Measurements from ENCODE around the gene PUM2. TPM values are rescaled to one million over a fixed set of nuclear protein-coding genes. Genes with fewer than 3 reads are reported as not detected.

Gene PUM2
- polyA plus RNA-seq, 1 donor from 2014 or later = 14.6 TPM

GRCh38 chr2:20218331-20219320, 132.0 kb downstream of the PUM2 start:
- H3K9me3 Mint-ChIP-seq = no peaks in the 10 kb centered on the region
- H3K27me3 Mint-ChIP-seq = peaks cover 21% of the 10 kb centered on the region
- H3K4me1 Mint-ChIP-seq = peaks cover 0 to 4% (median 0%) of the 10 kb centered on the region in 3 donors
- peak overlapping the region in 1 of 4 donors; percentile 1 for H3K4me3 Mint-ChIP-seq
- no peaks in the 10 kb centered on the region for H3K36me3 Mint-ChIP-seq
- peak overlapping the region in 1 of 3 donors; percentile 41 for H3K27ac Mint-ChIP-seq

GRCh38 chr2:20217041-20217970, 133.3 kb downstream of the PUM2 start:
- Mint-ChIP-seq H3K4me3 (no peak overlapping the region), H3K36me3 (no peaks in the 10 kb centered on the region), H3K27ac (no peak overlapping the region), H3K4me1 (peaks cover 0 to 4% (median 0%) of the 10 kb centered on the region in 3 donors), H3K9me3 (no peaks in the 10 kb centered on the region), H3K27me3 (peaks cover 13% of the 10 kb centered on the region)

- Mint-ChIP-seq H3K36me3 (no peaks in the 10 kb centered on the region), H3K27ac (peak overlapping the region in 1 of 3 donors; percentile 19), H3K4me1 (no peaks in the 10 kb centered on the region), H3K9me3 (no peaks in the 10 kb centered on the region), H3K27me3 (peaks cover 8% of the 10 kb centered on the region), H3K4me3 (no peak overlapping the region)
These were observed 134.3 kb downstream of the PUM2 start for GRCh38 chr2:20216130-20217025.

- Mint-ChIP-seq H3K9me3 (no peaks in the 10 kb centered on the region), H3K4me1 (no peaks in the 10 kb centered on the region), H3K4me3 (no peak overlapping the region), H3K27me3 (peaks cover 6% of the 10 kb centered on the region), H3K36me3 (no peaks in the 10 kb centered on the region), H3K27ac (no peak overlapping the region)
These were observed 135.2 kb downstream of the PUM2 start for GRCh38 chr2:20215183-20216040.

GRCh38 chr2:20214566-20215182, 136.0 kb downstream of the PUM2 start:
- Mint-ChIP-seq H3K9me3 (no peaks in the 10 kb centered on the region), H3K27ac (no peak overlapping the region), H3K4me1 (no peaks in the 10 kb centered on the region), H3K36me3 (no peaks in the 10 kb centered on the region), H3K27me3 (peaks cover 4% of the 10 kb centered on the region), H3K4me3 (no peak overlapping the region)

- Mint-ChIP-seq H3K4me1 (peaks cover 0 to 2% (median 0%) of the 10 kb centered on the region in 3 donors), H3K27me3 (peaks cover 4% of the 10 kb centered on the region), H3K4me3 (no peak overlapping the region), H3K9me3 (no peaks in the 10 kb centered on the region), H3K27ac (no peak overlapping the region), H3K36me3 (no peaks in the 10 kb centered on the region)
These were observed 136.7 kb downstream of the PUM2 start for GRCh38 chr2:20213651-20214565.

GRCh38 chr2:20212871-20213503, 137.7 kb downstream of the PUM2 start:
- Mint-ChIP-seq H3K36me3 (no peaks in the 10 kb centered on the region), H3K27me3 (peaks cover 4% of the 10 kb centered on the region), H3K4me3 (no peak overlapping the region), H3K9me3 (no peaks in the 10 kb centered on the region), H3K4me1 (peaks cover 0 to 2% (median 0%) of the 10 kb centered on the region in 3 donors), H3K27ac (no peak overlapping the region)

GRCh38 chr2:20212459-20212870, 138.2 kb downstream of the PUM2 start:
- Mint-ChIP-seq H3K4me1 (peaks cover 0 to 4% (median 0%) of the 10 kb centered on the region in 3 donors), H3K27me3 (peaks cover 2% of the 10 kb centered on the region), H3K27ac (peak overlapping the region in 1 of 3 donors; percentile 43), H3K36me3 (no peaks in the 10 kb centered on the region), H3K4me3 (no peak overlapping the region), H3K9me3 (no peaks in the 10 kb centered on the region)

GRCh38 chr2:20211860-20212458, 138.7 kb downstream of the PUM2 start:
- Mint-ChIP-seq H3K27me3 (peaks cover 2% of the 10 kb centered on the region), H3K4me1 (peaks cover 0 to 4% (median 2%) of the 10 kb centered on the region in 3 donors), H3K4me3 (no peak overlapping the region), H3K9me3 (no peaks in the 10 kb centered on the region), H3K27ac (peak overlapping the region in 1 of 3 donors; percentile 43), H3K36me3 (no peaks in the 10 kb centered on the region)

- H3K4me3 Mint-ChIP-seq = no peak overlapping the region
- H3K36me3 Mint-ChIP-seq = peaks cover 1% of the 10 kb centered on the region
- H3K4me1 Mint-ChIP-seq = peaks cover 0 to 6% (median 4%) of the 10 kb centered on the region in 3 donors
- H3K27me3 Mint-ChIP-seq = peaks cover 2% of the 10 kb centered on the region
- no peaks in the 10 kb centered on the region for H3K9me3 Mint-ChIP-seq
- no peak overlapping the region for H3K27ac Mint-ChIP-seq
These were observed 139.2 kb downstream of the PUM2 start for GRCh38 chr2:20211420-20211819.

- Mint-ChIP-seq H3K4me1 (peaks cover 0 to 6% (median 4%) of the 10 kb centered on the region in 3 donors), H3K36me3 (peaks cover 1% of the 10 kb centered on the region), H3K4me3 (no peak overlapping the region), H3K27ac (no peak overlapping the region), H3K9me3 (no peaks in the 10 kb centered on the region), H3K27me3 (peaks cover 2% of the 10 kb centered on the region)
These were observed 140.2 kb downstream of the PUM2 start for GRCh38 chr2:20210462-20210861.
